Pancreas (tissue), 10 donors: ENCODE results near the gene LBH. TPM values are rescaled to one million over a fixed set of nuclear protein-coding genes. Genes with fewer than 3 reads are reported as not detected.

Experiments
- ATAC-seq, 4 donors: fragments of 200-7000 bp; cut with Tn5 transposase; one replicate each; pipeline versions ENCODE4 v1.8.0 to v1.9.1; 2020; ENCODE audit warnings: mild to moderate bottlenecking in 4 of 4, moderate library complexity in 4 of 4
- DNase-seq, 6 donors: peaks; one replicate each; pipeline ENCODE4 v3.0.0-alpha.2; 2020
- FAIRE-seq: peaks from 2 replicates; lab custom pipeline; 2012; peaks lifted over from hg19 to GRCh38; lab: Jason Lieb, UNC
- H3K27ac ChIP-seq, 4 donors: fragments of 200-600 bp; sonication (generic); 1 replicate in 3 of 4; 2 replicates in 1 of 4; pipeline versions ENCODE4 v1.5.0 to v1.8.0; 2020
- H3K27me3 ChIP-seq, 4 donors: fragments of 200-600 bp; one replicate each; pipeline ENCODE4 v1.8.0; 2021
- H3K36me3 ChIP-seq, 3 donors: fragments of 200-600 bp; sonication (generic) in 1 of 3; one replicate each; pipeline versions ENCODE4 v1.5.0 to v1.8.0; 2020 to 2021
- H3K4me1 ChIP-seq, 3 donors: fragments of 200-600 bp; one replicate each; pipeline ENCODE4 v1.8.0; 2021
- H3K4me3 ChIP-seq, 4 donors: fragments of 200-600 bp; sonication (generic) in 2 of 4; one replicate each; pipeline versions ENCODE4 v1.5.0 to v1.8.0; 2020 to 2021
- H3K9me3 ChIP-seq, 4 donors: fragments of 200-600 bp; one replicate each; pipeline ENCODE4 v1.8.0; 2021
- WGBS, 2 donors: extraction: QIAGEN DNeasy Blood & Tissue Kit; methylation state at CpG; one replicate each; pipeline ENCODE4 v1.1.7; 2013; 5-methylcytosine and 5-hydroxymethylcytosine counted together
- intact Hi-C, 3 donors: fragments of 100-400 bp; cut with DNase I; formaldehyde crosslinking; loops; one replicate each; pipeline versions ENCODE4 v1.11.1 to v1.14.2; 2022
- polyA plus RNA-seq, 2 donors: library from polyadenylated mRNA; stranded (reverse); fragments of 200-250 nt; gene quantifications; one replicate each; pipeline ENCODE4 v1.2.3, GENCODE V29; 2013
- total RNA-seq, 6 donors: library from RNA; stranded (reverse); fragmentation: NEBNext Ultra II Directional in 4 of 6; extraction: Animal tissue kit (Norgen Biotek cat#: 25700) in 4 of 6; gene quantifications; one replicate each; pipeline versions ENCODE4 v1.2.1 to v1.2.4, GENCODE V29; 2021 to 2023
- TF ChIP-seq, protein P1 (sequence below), 4 donors: fragments of 200-600 bp; sonication (generic) in 3 of 4; IDR thresholded peaks; one replicate each; pipeline versions ENCODE4 v1.5.0 to v1.8.0; 2021; ENCODE audit warnings: antibody characterized with exemption in 4 of 4
- donor health status: healthy with polysubstance abuse.
- donor health status: DM: no; HTN: no; CAD: no; lungs with moderate emphysema.
- donor health status: DM: no; HTN: no; CAD: no.
- donor health status: control.
- donor health status: control.
- donor health status: Bipolar disorder and iron deficiency.
- donor health status: DM: yes; HTN: yes; CAD: no.
- donor health status: DM: no; HTN: no; CAD: no.
- donor health status: DM: no; HTN: no; CAD: no.
- donor health status: DM: yes; HTN: yes; CAD: no.

The LBH gene
- total and polyA plus RNA-seq, 8 donors: 4.1 to 26.9 (median 7.4) TPM

DNA sequence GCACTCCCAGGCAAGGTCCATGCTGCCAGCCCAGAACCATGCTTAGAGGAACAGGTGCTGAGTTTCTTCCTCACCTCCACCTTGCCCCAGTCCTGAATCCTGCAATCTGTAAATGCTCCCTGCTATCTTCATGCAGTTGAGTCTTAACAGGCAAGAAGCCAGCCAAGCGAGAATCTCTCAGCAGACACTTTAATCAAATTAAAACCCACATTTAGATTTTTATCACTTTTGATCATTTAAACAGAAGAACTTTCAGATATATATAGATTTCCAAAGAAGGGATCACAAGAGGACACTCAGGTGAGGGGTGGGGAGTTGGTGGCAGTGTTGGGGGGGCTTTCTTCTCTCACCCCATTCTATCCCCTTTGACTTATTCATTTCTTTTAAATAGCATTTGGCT lies 25.9 kb upstream of the LBH start:
- FAIRE-seq (no peak), DNase-seq (no peak), ATAC-seq (no peak)
- H3K27ac ChIP-seq: no peak overlapping the region
- no peaks in the 10 kb centered on the region for H3K27me3 ChIP-seq
- TF ChIP-seq, protein P1, sequence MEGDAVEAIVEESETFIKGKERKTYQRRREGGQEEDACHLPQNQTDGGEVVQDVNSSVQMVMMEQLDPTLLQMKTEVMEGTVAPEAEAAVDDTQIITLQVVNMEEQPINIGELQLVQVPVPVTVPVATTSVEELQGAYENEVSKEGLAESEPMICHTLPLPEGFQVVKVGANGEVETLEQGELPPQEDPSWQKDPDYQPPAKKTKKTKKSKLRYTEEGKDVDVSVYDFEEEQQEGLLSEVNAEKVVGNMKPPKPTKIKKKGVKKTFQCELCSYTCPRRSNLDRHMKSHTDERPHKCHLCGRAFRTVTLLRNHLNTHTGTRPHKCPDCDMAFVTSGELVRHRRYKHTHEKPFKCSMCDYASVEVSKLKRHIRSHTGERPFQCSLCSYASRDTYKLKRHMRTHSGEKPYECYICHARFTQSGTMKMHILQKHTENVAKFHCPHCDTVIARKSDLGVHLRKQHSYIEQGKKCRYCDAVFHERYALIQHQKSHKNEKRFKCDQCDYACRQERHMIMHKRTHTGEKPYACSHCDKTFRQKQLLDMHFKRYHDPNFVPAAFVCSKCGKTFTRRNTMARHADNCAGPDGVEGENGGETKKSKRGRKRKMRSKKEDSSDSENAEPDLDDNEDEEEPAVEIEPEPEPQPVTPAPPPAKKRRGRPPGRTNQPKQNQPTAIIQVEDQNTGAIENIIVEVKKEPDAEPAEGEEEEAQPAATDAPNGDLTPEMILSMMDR (IDR thresholded peaks at IDR 0.05): no peak
- no peaks in the 10 kb centered on the region for H3K36me3 ChIP-seq
- intact Hi-C loops: loop anchor here in 1 of 3 donors (5.0 kb wide), 1 partner anchor 502 kb away; no protein-coding TSS in a partner anchor
- H3K9me3 ChIP-seq: no peaks in the 10 kb centered on the region
- peaks cover 0 to 6% (median 0%) of the 10 kb centered on the region in 3 donors for H3K4me1 ChIP-seq
- WGBS, 2 donors: 81 to 100% methylated on average over 1 of the region's 1 CpG
- no peak overlapping the region for H3K4me3 ChIP-seq

DNA sequence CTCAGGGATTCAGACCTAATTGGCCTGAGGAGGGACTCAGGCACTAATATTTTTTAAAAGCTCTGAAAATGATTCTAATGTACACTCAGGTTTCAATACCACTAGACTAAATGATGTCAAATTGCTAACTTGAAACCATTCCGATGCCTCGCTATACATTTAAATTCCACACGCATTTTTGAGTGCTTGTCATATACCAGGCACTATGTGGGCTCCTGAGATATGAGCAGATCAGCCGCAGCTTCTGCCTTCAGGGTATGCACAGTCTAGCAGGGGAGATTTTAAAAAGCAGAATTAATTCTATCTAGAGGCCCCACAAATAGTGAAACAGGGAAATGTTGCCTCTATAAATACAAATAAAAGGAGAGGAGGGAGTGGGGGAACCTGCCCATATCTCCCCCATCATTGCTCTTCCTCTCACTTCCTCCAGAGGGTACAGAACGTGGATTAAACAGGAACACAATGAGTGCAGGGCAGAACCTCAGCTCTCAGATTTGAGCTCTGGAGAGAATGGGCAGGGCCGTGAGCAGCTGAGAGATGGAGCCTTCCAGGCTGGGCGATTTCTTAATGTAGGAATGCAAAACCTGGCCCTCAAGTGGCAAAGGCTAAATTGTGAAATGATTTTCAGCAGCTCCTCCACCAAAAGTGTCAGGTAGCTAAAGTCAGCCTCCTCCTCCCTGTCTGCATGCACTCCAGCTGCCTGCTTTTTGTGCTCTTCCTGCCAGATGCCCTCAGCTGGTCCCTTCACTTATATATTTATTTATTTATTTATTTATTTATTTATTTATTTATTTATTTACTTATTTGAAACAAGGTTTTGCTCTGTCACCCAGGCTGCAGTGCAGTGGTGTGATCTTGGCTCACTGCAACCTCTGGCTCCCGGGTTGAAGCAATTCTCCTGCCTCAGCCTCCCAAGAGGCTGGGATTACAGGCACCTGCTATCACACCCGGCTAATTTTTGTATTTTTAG lies 24.6 kb upstream of the LBH start:
- intact Hi-C loops: loop anchor here in 2 of 3 donors (2.0 to 5.0 kb wide), 2 partner anchors 500 to 501 kb away; no protein-coding TSS in a partner anchor
- Histone ChIP-seq H3K9me3 (no peaks in the 10 kb centered on the region), H3K27ac (no peak overlapping the region), H3K4me3 (no peak overlapping the region), H3K4me1 (peaks cover 0 to 6% (median 0%) of the 10 kb centered on the region in 3 donors), H3K27me3 (no peaks in the 10 kb centered on the region), H3K36me3 (no peaks in the 10 kb centered on the region)
- no peak for FAIRE-seq
- 81 to 90% methylated on average over 9 of the region's 9 CpGs for WGBS, 2 donors
- DNase-seq: no peak
- no peak for ATAC-seq
- TF ChIP-seq, protein P1 (IDR thresholded peaks at IDR 0.05): no peak

GRCh38 chr2:30208453-30208852 lies 22.9 kb upstream of the LBH start:
- no peak overlapping the region for H3K27ac ChIP-seq
- H3K4me1 ChIP-seq: no peaks in the 10 kb centered on the region
- FAIRE-seq: no peak
- no peaks in the 10 kb centered on the region for H3K9me3 ChIP-seq
- ATAC-seq: peak; percentile 93 to 100 (median 98)
- H3K4me3 ChIP-seq: no peak overlapping the region
- 0 to 1% methylated on average over 2 of the region's 2 CpGs for WGBS, 2 donors
- intact Hi-C loops: loop anchor here in 1 of 3 donors (5.0 kb wide), 1 partner anchor 499 kb away; no protein-coding TSS in a partner anchor
- H3K27me3 ChIP-seq: no peaks in the 10 kb centered on the region
- no peaks in the 10 kb centered on the region for H3K36me3 ChIP-seq
- TF ChIP-seq, protein P1 (IDR thresholded peaks at IDR 0.05): peak; percentile 56 to 84 (median 70)
- DNase-seq: peak in 4 of 6 donors; percentile 43 to 70 (median 46)

- FAIRE-seq (no peak), DNase-seq (no peak), ATAC-seq (no peak)
- no peak overlapping the region for H3K27ac ChIP-seq
- H3K4me1 ChIP-seq: no peaks in the 10 kb centered on the region
- H3K27me3 ChIP-seq: no peaks in the 10 kb centered on the region
- no peaks in the 10 kb centered on the region for H3K36me3 ChIP-seq
- no CpG with 5 or more reads among the region's 2 CpGs for WGBS, 2 donors
- H3K4me3 ChIP-seq: no peak overlapping the region
- H3K9me3 ChIP-seq: no peaks in the 10 kb centered on the region
- TF ChIP-seq, protein P1 (IDR thresholded peaks at IDR 0.05): no peak
- intact Hi-C loops: loop anchor here in 1 of 3 donors (5.0 kb wide), 1 partner anchor 498 kb away; no protein-coding TSS in a partner anchor
Observed at GRCh38 chr2:30209227-30209626, 22.1 kb upstream of the LBH start.
